Stimulated activated CD8-positive, alpha-beta memory T cell treated with anti-CD3 and anti-CD28 coated beads, Interleukin-15, amount 100 ng/mL, for 48 hours (primary cell): ENCODE results near the gene TMEM132A.

Experiments
- DNase-seq, 2 donors: peaks; one replicate each; pipeline ENCODE4 v3.0.0-alpha.2; 2020; ENCODE audit warnings: low read depth in 2 of 2

Gene TMEM132A

GRCh38 chr11:60937811-60938210 is 13.6 kb downstream of the TMEM132A start:
- no peak for DNase-seq

DNA sequence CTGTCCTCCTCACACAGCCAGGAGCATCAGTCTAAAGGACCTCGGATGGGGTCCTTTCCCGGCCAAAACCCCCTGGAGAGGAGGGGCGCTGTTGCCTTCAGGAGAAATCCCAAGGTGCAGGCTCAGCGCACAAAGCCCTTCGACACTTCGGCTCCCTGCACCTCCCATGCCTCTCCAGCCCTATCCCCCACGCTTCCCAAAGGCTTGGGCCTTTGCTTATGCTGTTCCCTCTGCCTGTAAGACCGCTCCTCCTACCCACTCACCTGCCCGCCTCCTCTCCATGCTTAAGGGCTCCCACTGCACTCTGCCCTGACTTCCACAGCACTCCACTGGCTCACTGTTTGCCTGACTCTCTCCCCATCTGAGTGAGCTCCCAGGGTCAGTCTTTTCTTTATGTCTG is 14.2 kb downstream of the TMEM132A start:
- DNase-seq = no peak

DNA sequence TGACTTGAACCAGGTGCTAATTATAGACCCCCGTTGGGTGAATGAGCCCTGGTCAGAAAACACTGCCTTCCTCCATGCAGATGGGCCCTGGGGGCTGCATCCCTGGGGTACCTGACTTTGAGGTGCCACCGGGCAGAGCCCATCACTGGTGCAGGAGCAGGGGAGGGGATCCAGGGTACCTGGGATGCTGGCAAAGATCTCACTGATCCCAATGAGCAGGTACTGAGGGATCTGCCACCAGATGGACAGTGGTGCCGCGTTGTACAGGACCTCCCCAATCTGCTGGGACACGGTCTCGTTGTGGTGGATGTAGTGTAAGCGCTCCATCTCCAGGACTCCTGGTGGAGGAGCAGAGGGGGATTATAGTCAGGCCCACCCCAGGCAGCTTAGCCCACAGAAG is 15.0 kb downstream of the TMEM132A start:
- no peak for DNase-seq

GRCh38 chr11:60939855-60940254 is 15.6 kb downstream of the TMEM132A start:
- DNase-seq = no peak

DNA sequence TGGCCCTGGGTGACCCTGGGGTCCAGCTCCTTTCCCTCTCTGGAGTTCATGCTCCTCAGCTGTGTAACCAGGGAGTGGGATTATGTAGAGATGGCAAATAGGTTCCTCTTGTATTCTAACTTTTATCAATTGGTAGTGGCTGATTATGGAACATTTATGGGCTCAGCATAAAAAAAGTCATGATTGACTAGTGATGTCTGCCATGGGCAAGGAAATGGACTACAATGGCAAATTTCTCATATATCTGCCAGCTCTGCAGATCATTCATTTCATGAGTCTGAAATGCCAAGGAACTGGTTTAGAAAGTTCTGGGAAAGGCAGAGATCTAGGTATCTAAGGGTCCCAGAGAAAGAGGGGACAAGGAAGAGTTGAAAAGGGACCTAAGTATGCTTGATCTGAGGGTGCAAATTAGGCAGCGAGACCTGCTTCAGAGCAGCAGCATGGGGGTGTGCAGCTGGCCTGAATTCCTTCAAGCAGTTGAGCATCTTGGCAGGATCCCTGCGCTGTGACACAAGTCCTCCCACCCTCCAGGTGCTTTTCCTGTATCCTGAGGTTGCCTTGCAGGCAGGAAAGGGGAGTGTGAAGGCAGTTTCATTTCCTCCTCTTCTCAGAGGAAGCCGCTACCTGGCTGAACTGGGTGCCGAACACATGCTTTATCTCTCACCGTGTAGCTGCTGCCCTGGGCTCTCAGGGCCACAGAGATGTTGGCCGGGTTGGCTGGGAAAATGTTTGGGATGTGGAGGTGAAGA is 17.3 kb downstream of the TMEM132A start:
- DNase-seq = no peak

- DNase-seq = no peak
Observed at GRCh38 chr11:60942219-60942618, 18.0 kb downstream of the TMEM132A start.

GRCh38 chr11:60942970-60943565 is 18.8 kb downstream of the TMEM132A start:
- DNase-seq = no peak

DNA sequence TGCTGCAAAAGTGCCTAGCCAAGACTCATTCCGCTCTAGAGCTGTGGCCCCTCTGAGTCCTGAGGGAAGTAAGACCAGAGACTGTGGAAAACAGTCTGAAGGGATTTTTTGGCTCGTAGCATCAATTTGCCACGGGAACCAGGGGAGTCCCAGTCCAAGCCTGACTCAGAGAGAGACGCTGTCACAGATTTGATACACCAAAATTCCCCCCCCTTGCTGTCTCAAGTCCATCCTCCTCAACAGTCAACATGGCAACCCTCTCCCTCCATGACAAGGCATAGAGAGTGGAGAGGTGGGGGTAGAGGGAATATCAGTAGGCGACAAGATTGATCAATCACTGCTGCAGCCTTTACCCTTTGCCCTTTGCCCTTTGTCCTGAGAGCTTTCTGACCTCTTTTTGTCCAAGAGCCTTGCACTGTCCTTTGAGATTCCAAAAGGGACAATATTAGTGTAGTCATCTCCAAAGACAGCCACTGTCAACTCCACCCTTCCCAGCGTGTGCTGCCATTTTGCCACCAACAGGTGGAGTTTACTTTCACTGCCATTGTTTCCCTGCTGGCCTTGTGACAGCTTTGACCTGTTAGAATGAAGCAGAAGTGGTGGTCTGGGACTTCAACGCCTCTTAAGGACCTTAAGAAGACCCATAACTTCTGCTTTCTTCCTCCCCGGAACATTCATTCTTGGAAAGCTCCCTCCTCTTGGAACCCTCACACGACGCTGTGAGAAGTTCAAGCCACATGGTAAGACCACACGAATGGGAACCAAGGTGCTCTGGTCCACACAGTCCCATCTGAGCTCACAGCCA is 20.4 kb downstream of the TMEM132A start:
- no peak for DNase-seq

- no peak for DNase-seq
Observed at GRCh38 chr11:60945295-60945667, 21.0 kb downstream of the TMEM132A start.

- no peak for DNase-seq
Observed at GRCh38 chr11:60946601-60947264, 22.5 kb downstream of the TMEM132A start.

DNA sequence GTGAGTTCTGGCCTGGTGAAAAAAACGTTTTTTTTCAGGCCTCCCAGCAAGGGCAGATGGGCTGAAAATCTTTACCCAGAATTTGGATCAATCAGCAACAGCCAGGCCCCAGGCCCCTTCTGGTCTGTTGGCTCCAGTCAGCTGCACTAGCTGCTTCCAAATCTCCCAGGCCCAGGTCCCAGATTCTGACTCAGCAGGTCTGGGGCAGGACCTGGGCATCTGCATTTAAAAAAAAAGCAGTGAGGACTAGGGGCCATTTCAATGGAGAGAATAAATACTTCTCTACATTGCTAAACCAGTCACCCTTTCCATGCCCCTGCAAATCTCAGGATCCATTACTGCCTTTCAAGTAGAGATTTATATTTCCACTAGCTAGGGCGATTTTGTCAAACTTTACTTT is 23.4 kb downstream of the TMEM132A start:
- no peak for DNase-seq

- DNase-seq = no peak
Observed at GRCh38 chr11:60948250-60948649, 24.0 kb downstream of the TMEM132A start.

DNA sequence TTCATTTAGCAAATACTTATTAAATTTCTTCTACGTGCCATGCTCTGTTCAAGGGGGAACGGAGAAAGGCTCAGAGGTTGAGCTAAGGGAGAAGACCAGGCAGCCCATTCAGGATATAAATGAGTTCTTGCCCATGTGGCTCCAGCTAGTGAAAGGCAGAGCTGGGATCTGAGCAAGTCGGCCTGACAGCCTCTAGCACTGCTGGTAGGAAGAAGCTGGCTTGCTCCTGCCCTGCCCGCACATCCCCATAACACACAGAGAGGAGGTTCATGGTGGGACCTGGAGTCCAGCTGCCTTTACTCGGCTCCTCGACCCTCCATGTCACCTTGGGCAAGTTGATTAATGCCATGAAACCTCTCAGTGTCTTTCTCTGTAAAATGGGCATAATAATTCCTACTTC is 25.8 kb downstream of the TMEM132A start:
- DNase-seq = no peak

GRCh38 chr11:60950933-60951605 is 26.8 kb downstream of the TMEM132A start:
- DNase-seq = no peak

GRCh38 chr11:60951606-60951903 is 27.3 kb downstream of the TMEM132A start:
- no peak for DNase-seq

- no peak for DNase-seq
Observed at GRCh38 chr11:60951904-60952741, 27.9 kb downstream of the TMEM132A start, which contains the start of gene SLC15A3. SLC15A3 (minus strand) TSS chr11:60952176; CDS start chr11:60951551, 625 bp downstream.

DNA sequence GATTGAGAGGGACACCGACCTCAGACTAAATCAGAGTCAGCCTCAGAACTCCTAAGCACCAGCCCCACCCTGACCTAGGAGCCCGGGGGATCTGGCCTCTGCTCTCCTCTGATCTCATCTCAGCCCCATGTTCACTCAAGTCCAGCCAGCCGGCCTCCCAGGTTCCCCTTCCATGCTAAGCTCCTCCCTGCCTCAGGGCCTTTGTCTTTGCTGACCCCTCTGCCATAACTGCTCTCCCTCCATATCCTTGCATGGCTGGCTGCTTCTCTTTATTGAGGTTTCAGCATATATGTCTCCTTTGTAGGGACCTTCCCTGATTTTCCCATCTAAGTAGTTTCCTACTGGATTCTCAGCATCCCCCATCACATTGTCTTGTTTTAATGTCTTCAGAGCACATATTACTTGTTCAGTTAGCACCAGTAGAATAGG is 28.5 kb downstream of the TMEM132A start:
- no peak for DNase-seq

DNA sequence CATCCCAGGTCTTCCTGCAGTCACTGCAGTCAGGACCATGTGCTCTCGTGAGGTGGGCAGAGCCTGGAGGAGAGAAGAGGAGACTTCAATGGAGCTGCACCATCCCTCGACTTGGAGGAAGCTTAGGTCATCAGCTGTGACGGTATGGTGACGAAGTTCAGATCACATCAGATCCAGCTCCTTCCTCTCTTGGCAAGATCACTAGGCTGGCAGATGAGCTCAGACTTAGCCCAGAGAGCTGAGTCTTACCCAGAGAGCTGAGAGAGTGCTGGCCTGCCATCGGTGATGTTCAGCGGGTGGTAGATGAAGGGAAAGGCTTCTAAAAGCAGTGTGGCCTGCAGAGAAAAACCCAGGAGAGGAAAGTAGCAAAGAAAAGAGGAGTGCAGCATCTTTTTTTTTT is 29.5 kb downstream of the TMEM132A start:
- DNase-seq = no peak

DNA sequence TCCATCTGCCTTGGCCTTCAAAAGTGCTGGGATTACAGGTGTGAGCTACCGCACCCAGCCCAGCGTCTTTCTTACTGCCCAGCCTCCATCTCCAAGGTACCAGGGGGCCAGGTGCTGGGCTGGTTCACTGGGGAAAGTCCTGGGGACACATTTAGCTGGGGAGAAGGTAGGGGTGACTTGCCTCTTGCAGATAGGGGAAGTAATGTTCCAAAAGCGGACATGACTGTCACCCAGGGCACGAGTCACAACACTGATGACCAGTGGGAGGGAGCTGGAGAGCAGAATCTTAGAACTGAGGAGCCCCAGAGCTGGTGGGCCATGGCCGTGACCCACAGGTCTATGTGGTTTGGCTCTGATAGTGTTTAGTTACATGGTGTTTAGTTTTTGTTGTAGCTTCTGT is 30.2 kb downstream of the TMEM132A start:
- no peak for DNase-seq

DNA sequence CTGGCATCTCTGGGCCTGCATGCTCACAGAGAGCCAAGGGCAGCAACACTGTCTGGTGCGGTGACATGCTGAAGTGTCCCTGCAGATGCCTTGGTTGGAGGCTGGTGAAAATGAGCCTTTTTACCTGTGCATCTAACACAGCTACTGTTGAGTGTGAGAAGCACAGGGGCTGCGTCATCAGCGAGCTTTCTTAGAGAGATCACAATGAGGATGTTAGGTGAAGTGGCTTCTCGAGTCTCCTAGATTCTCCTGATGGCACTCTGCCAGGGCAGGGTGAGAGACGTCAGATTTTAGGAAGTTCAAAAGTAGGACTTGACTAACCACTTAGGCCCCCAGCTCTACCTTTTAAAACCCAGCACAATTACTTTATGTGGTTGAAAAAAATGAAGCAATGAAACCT is 31.3 kb downstream of the TMEM132A start:
- DNase-seq = no peak

- no peak for DNase-seq
Observed at GRCh38 chr11:60957188-60957587, 32.9 kb downstream of the TMEM132A start.
